Neuronal stem cell (in vitro differentiated cells): Measurements from ENCODE around the gene HES1.

ENCODE experiments used
- DNase-seq: peaks from one replicate; pipeline ENCODE4 v3.0.0-alpha.2; 2013; ENCODE audit warnings: low spot score
- H2AFZ ChIP-seq: one replicate; pipeline ENCODE4 v1.6.1; 2013; ENCODE audit warnings: mild to moderate bottlenecking, low read length, inconsistent platforms
- H2AK5ac ChIP-seq: 2 replicates; pipeline ENCODE4 v1.6.1; 2013; ENCODE audit warnings: low read depth, mild to moderate bottlenecking, inconsistent platforms, low read length, moderate library complexity, mixed read lengths
- H2BK120ac ChIP-seq: 2 replicates; pipeline ENCODE4 v1.6.1; 2013; ENCODE audit warnings: low read depth, mild to moderate bottlenecking, inconsistent platforms, low read length, moderate library complexity, mixed read lengths
- H2BK12ac ChIP-seq: one replicate; pipeline ENCODE4 v1.6.1; 2013; ENCODE audit warnings: low read length, inconsistent platforms
- H2BK15ac ChIP-seq: 2 replicates; pipeline ENCODE4 v1.6.1; 2013; ENCODE audit warnings: mild to moderate bottlenecking, low read length, inconsistent platforms, mixed read lengths
- H2BK5ac ChIP-seq: one replicate; pipeline ENCODE4 v1.6.1; 2013; ENCODE audit warnings: inconsistent platforms, mild to moderate bottlenecking, low read length, moderate library complexity
- H3K14ac ChIP-seq: one replicate; pipeline ENCODE4 v1.6.1; 2013; ENCODE audit warnings: low read length, inconsistent platforms
- H3K18ac ChIP-seq: 2 replicates; pipeline ENCODE4 v1.6.1; 2013; ENCODE audit warnings: low read length, inconsistent platforms
- H3K23ac ChIP-seq: 2 replicates; pipeline ENCODE4 v1.6.1; 2013; ENCODE audit warnings: low read depth, mild to moderate bottlenecking, mixed read lengths, low read length, inconsistent platforms; ENCODE audit not compliant: poor library complexity
- H3K27ac ChIP-seq: replicated peaks from 3 replicates; pipeline ENCODE4 v1.5.1; 2013; ENCODE audit warnings: low read length, inconsistent platforms
- H3K27me3 ChIP-seq, 3 experiments: 2 replicates each; pipeline ENCODE4 v1.6.1; 2013; ENCODE audit warnings: low read length in 3 of 3, mild to moderate bottlenecking in 2 of 3, inconsistent platforms in 1 of 3, low read depth in 1 of 3, mixed read lengths in 1 of 3, moderate library complexity in 1 of 3; ENCODE audit not compliant: control insufficient read depth in 3 of 3, insufficient read depth in 3 of 3
- H3K36me3 ChIP-seq, 2 donors: replicated peaks in 1 of 2; 2 replicates each; pipeline ENCODE4 v1.6.1; 2013; ENCODE audit warnings: low read length in 2 of 2; ENCODE audit not compliant: control insufficient read depth in 2 of 2, insufficient read depth in 2 of 2
- H3K4ac ChIP-seq: 2 replicates; pipeline ENCODE4 v1.6.1; 2013; ENCODE audit warnings: inconsistent platforms, mild to moderate bottlenecking, low read length, moderate library complexity
- H3K4me1 ChIP-seq, 2 donors: 1 replicate in 1 of 2; 2 replicates in 1 of 2; pipeline ENCODE4 v1.6.1; 2013; ENCODE audit warnings: low read length in 2 of 2, low read depth in 1 of 2; ENCODE audit not compliant: control insufficient read depth in 2 of 2, insufficient read depth in 1 of 2
- H3K4me2 ChIP-seq: one replicate; pipeline ENCODE4 v1.6.1; 2013; ENCODE audit warnings: mild to moderate bottlenecking, low read length, inconsistent platforms; ENCODE audit not compliant: insufficient read depth, poor library complexity, severe bottlenecking
- H3K4me3 ChIP-seq, 2 donors: 2 replicates each; pipeline ENCODE4 v1.5.1; 2013; ENCODE audit warnings: low read length in 2 of 2, mild to moderate bottlenecking in 2 of 2, inconsistent platforms in 1 of 2, moderate library complexity in 1 of 2
- H3K79me1 ChIP-seq: one replicate; pipeline ENCODE4 v1.6.1; 2013; ENCODE audit warnings: low read depth, mild to moderate bottlenecking, inconsistent platforms, low read length, moderate library complexity
- H3K9ac ChIP-seq: one replicate; pipeline ENCODE4 v1.6.1; 2013; ENCODE audit warnings: mild to moderate bottlenecking, low read depth, low read length, inconsistent platforms; ENCODE audit not compliant: poor library complexity
- H3K9me3 ChIP-seq, 2 donors: replicated peaks in 1 of 2; 2 replicates each; pipeline versions ENCODE3 to v1.6.1; 2013; ENCODE audit warnings: low read length in 2 of 2, mild to moderate bottlenecking in 2 of 2, inconsistent platforms in 1 of 2, low read depth in 1 of 2, mixed read lengths in 1 of 2, moderate library complexity in 1 of 2; ENCODE audit not compliant: control insufficient read depth in 2 of 2, insufficient read depth in 1 of 2
- H4K8ac ChIP-seq: one replicate; pipeline ENCODE4 v1.6.1; 2013; ENCODE audit warnings: low read depth, mild to moderate bottlenecking, inconsistent platforms, low read length, moderate library complexity
- H4K91ac ChIP-seq: one replicate; pipeline ENCODE4 v1.6.1; 2013; ENCODE audit warnings: low read length, low read depth, mild to moderate bottlenecking, inconsistent platforms; ENCODE audit not compliant: poor library complexity
- WGBS, 2 donors: extraction: QIAGEN DNeasy Blood & Tissue Kit; methylation state at CpG; one replicate each; pipeline ENCODE4 v1.1.7; 2013; ENCODE audit warnings: missing lambda C conversion rate in 2 of 2, mixed read lengths in 1 of 2; ENCODE audit not compliant: insufficient read length in 2 of 2, insufficient replicate concordance in 1 of 2; ENCODE audit errors: extremely low coverage in 2 of 2; 5-methylcytosine and 5-hydroxymethylcytosine counted together

Gene HES1

GRCh38 chr3:194107107-194107506 lies 28.8 kb upstream of the HES1 start:
- no peaks in the 10 kb centered on the region for H3K79me1 ChIP-seq
- H2BK120ac ChIP-seq, result no peak overlapping the region
- peaks cover 0 to 35% (median 0%) of the 10 kb centered on the region in 3 experiments for H3K27me3 ChIP-seq
- no peaks in the 10 kb centered on the region for H3K9me3 ChIP-seq
- no peak overlapping the region for H2BK12ac ChIP-seq
- no peak overlapping the region for H2BK5ac ChIP-seq
- no peak overlapping the region for H3K4me2 ChIP-seq
- no peak overlapping the region for H3K9ac ChIP-seq
- no peak overlapping the region for H2AK5ac ChIP-seq
- no peaks in the 10 kb centered on the region for H3K36me3 ChIP-seq
- H3K27ac ChIP-seq, result no peak overlapping the region
- H3K4me3 ChIP-seq, result no peak overlapping the region
- no CpG with 5 or more reads among the region's 1 CpG for WGBS, 2 donors
- H2BK15ac ChIP-seq, result no peak overlapping the region
- H4K91ac ChIP-seq, result no peak overlapping the region
- H3K18ac ChIP-seq, result no peak overlapping the region
- H2AFZ ChIP-seq, result no peak overlapping the region
- no peak overlapping the region for H3K14ac ChIP-seq
- H3K23ac ChIP-seq, result no peak overlapping the region
- H3K4me1 ChIP-seq, result peaks cover 8 to 15% of the 10 kb centered on the region in 2 donors
- DNase-seq, result no peak
- H3K4ac ChIP-seq, result no peak overlapping the region
- H4K8ac ChIP-seq, result no peak overlapping the region

DNA sequence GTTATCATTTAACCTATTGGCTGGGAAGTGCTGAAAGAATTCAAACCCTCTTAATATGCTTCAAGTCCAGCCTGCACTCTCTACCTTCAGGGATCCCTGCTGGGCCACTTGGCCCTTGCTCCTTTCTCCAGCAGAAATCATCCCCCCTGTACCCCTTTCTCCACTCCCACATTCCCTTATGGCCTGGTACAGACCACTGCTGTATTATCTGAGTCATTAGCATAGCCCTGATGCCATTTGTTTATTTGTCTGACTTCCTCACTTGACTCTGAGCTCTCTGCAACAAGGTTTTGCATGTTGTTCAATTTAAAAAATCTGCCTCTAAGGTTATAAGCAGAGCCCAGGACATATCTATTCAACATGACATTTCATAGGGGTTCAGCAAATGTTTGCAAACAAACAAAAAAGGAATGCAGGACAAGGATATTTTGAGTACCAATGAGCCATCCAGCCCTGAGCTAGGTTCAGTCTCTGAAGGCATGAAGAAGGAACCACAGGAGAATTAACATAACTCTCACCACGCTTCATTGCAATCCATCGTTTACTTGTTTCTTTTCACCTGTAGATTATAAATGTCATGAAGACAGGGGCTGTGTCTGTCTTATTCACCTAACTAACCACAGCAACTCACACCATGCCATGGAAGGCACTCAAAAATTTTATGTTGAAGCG lies 26.6 kb upstream of the HES1 start:
- H3K14ac ChIP-seq, result no peak overlapping the region
- H3K4ac ChIP-seq, result no peak overlapping the region
- no peak overlapping the region for H3K27ac ChIP-seq
- no peak for DNase-seq
- no peak overlapping the region for H4K91ac ChIP-seq
- peaks cover 0 to 20% (median 0%) of the 10 kb centered on the region in 3 experiments for H3K27me3 ChIP-seq
- no peak overlapping the region for H2BK5ac ChIP-seq
- no peak overlapping the region for H2AK5ac ChIP-seq
- no peaks in the 10 kb centered on the region for H3K79me1 ChIP-seq
- H2AFZ ChIP-seq, result no peak overlapping the region
- no peaks in the 10 kb centered on the region for H3K9me3 ChIP-seq
- H3K9ac ChIP-seq, result no peak overlapping the region
- WGBS, 2 donors, result no CpG with 5 or more reads among the region's 3 CpGs
- no peak overlapping the region for H3K4me3 ChIP-seq
- no peak overlapping the region for H4K8ac ChIP-seq
- H3K18ac ChIP-seq, result no peak overlapping the region
- no peak overlapping the region for H3K4me2 ChIP-seq
- H3K4me1 ChIP-seq, result peaks cover 11 to 13% of the 10 kb centered on the region in 2 donors
- no peak overlapping the region for H2BK12ac ChIP-seq
- no peak overlapping the region for H2BK120ac ChIP-seq
- H3K23ac ChIP-seq, result no peak overlapping the region
- no peaks in the 10 kb centered on the region for H3K36me3 ChIP-seq
- no peak overlapping the region for H2BK15ac ChIP-seq

DNA sequence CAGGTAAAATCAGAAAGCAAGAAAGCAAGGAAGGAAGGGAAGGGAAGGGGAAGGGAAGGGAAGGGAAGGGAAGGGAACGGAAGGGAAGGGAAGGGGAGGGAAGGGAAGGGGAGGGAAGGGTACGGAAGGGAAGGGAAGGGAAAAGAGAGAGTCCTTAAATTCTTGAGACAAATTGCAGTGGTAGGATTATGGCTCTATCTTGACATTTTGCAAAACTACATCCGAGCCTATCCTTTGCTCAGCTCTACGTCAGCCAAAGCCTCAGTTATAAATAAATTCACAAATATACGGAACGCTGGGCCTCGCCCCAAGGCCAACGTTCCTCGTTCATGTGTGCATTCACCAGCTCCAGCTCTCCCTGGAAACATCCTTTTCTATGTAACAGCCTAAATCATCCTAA lies 25.5 kb upstream of the HES1 start:
- H3K9ac ChIP-seq, result no peak overlapping the region
- H2BK120ac ChIP-seq, result no peak overlapping the region
- no peak overlapping the region for H3K4ac ChIP-seq
- H3K23ac ChIP-seq, result no peak overlapping the region
- no peak overlapping the region for H3K14ac ChIP-seq
- no peaks in the 10 kb centered on the region for H3K36me3 ChIP-seq
- H2AK5ac ChIP-seq, result no peak overlapping the region
- H3K27ac ChIP-seq, result no peak overlapping the region
- H2BK15ac ChIP-seq, result no peak overlapping the region
- no peak overlapping the region for H2BK5ac ChIP-seq
- no peak overlapping the region for H3K4me2 ChIP-seq
- no peak overlapping the region for H4K91ac ChIP-seq
- WGBS, 2 donors, result no CpG with 5 or more reads among the region's 9 CpGs
- no peak for DNase-seq
- no peak overlapping the region for H3K18ac ChIP-seq
- no peak overlapping the region for H2AFZ ChIP-seq
- no peaks in the 10 kb centered on the region for H3K79me1 ChIP-seq
- peaks cover 8 to 10% of the 10 kb centered on the region in 2 donors for H3K4me1 ChIP-seq
- peaks cover 0 to 8% (median 0%) of the 10 kb centered on the region in 3 experiments for H3K27me3 ChIP-seq
- H4K8ac ChIP-seq, result no peak overlapping the region
- peaks cover under 1 to 1% of the 10 kb centered on the region in 2 donors for H3K9me3 ChIP-seq
- no peak overlapping the region for H3K4me3 ChIP-seq
- H2BK12ac ChIP-seq, result no peak overlapping the region

GRCh38 chr3:194111336-194111735 lies 24.6 kb upstream of the HES1 start:
- H3K23ac ChIP-seq, result no peak overlapping the region
- no peak overlapping the region for H4K8ac ChIP-seq
- H3K27ac ChIP-seq, result no peak overlapping the region
- no peak overlapping the region for H2BK5ac ChIP-seq
- WGBS, 2 donors, result no CpG with 5 or more reads among the region's 4 CpGs
- no peak overlapping the region for H3K18ac ChIP-seq
- H2AFZ ChIP-seq, result no peak overlapping the region
- no peaks in the 10 kb centered on the region for H3K79me1 ChIP-seq
- no peak for DNase-seq
- H3K9ac ChIP-seq, result no peak overlapping the region
- peaks cover 8 to 10% of the 10 kb centered on the region in 2 donors for H3K4me1 ChIP-seq
- H3K9me3 ChIP-seq, result peaks cover 1 to 2% of the 10 kb centered on the region in 2 donors
- H3K14ac ChIP-seq, result no peak overlapping the region
- no peak overlapping the region for H3K4ac ChIP-seq
- H2AK5ac ChIP-seq, result no peak overlapping the region
- H3K27me3 ChIP-seq, result peaks cover 0 to 6% (median 0%) of the 10 kb centered on the region in 3 experiments
- H3K4me3 ChIP-seq, result no peak overlapping the region
- H2BK120ac ChIP-seq, result no peak overlapping the region
- H2BK15ac ChIP-seq, result no peak overlapping the region
- H2BK12ac ChIP-seq, result no peak overlapping the region
- no peaks in the 10 kb centered on the region for H3K36me3 ChIP-seq
- no peak overlapping the region for H4K91ac ChIP-seq
- no peak overlapping the region for H3K4me2 ChIP-seq
